ENCODE results near the gene FRMD4A. TPM values are rescaled to one million over a fixed set of nuclear protein-coding genes. Genes with fewer than 3 reads are reported as not detected.

The FRMD4A gene
- total and polyA plus RNA-seq, 10 of the 15 experiments (the other 5 are each of a cell fraction or from before 2014, with no cell fraction given), result 17.8 to 75.2 (median 39.1) TPM

DNA sequence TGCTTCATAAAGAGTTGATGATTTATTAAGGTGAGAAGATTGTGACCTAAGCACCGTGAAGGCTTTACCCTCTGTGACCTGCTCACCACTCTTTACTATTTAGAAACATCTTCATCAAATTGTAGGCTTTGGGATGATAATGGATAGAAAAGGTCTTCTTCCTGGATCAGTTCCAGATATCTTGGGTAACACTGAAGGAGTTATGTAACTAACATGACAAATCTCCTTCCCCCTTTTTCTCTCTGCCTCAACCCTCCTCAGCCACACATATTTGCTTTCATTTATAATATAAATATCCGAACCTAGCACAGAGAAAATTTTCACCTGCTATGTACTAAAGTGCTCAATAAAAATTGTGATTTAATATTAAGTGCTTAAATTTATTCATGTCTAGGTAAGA is 151.5 kb downstream of the FRMD4A start:
- intact Hi-C loops (cut with micrococcal nuclease; ENCODE audit: unreplicated experiment), result no loop called here
- H3K27ac ChIP-seq (ENCODE audit: control insufficient read depth, insufficient read depth), result no peak overlapping the region
- H4K20me1 ChIP-seq (ENCODE audit: control insufficient read depth, insufficient read depth), result no peaks in the 10 kb centered on the region
- in situ Hi-C loops (cut with MboI), result no loop called here
- FAIRE-seq (no peak), DNase-seq (ENCODE audit: low read depth, low spot score) (no peak), ATAC-seq (no peak)
- TF ChIP-seq ETV6 (conservative IDR thresholded peaks at IDR 0.05 in 1 of 2, IDR thresholded peaks at IDR 0.05 in 1 of 2; ENCODE audit: borderline replicate concordance in 1 of 2, low read depth in 1 of 2) (no peak), TARDBP (IDR thresholded peaks at IDR 0.05; ENCODE audit: borderline replicate concordance) (no peak), ELK1 (IDR thresholded peaks at IDR 0.05; ENCODE audit: low read depth, low read length) (no peak), MTA2 (IDR thresholded peaks at IDR 0.05; ENCODE audit: low read depth) (no peak)
- TF ChIP-seq, protein P1, sequence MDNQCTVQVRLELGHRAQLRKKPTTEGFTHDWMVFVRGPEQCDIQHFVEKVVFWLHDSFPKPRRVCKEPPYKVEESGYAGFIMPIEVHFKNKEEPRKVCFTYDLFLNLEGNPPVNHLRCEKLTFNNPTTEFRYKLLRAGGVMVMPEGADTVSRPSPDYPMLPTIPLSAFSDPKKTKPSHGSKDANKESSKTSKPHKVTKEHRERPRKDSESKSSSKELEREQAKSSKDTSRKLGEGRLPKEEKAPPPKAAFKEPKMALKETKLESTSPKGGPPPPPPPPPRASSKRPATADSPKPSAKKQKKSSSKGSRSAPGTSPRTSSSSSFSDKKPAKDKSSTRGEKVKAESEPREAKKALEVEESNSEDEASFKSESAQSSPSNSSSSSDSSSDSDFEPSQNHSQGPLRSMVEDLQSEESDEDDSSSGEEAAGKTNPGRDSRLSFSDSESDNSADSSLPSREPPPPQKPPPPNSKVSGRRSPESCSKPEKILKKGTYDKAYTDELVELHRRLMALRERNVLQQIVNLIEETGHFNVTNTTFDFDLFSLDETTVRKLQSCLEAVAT (IDR thresholded peaks at IDR 0.05), result no peak
- TF ChIP-seq, protein P2, sequence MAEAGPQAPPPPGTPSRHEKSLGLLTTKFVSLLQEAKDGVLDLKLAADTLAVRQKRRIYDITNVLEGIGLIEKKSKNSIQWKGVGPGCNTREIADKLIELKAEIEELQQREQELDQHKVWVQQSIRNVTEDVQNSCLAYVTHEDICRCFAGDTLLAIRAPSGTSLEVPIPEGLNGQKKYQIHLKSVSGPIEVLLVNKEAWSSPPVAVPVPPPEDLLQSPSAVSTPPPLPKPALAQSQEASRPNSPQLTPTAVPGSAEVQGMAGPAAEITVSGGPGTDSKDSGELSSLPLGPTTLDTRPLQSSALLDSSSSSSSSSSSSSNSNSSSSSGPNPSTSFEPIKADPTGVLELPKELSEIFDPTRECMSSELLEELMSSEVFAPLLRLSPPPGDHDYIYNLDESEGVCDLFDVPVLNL (IDR thresholded peaks at IDR 0.05; ENCODE audit: low read depth, low read length), result no peak
- TF ChIP-seq, protein P3, sequence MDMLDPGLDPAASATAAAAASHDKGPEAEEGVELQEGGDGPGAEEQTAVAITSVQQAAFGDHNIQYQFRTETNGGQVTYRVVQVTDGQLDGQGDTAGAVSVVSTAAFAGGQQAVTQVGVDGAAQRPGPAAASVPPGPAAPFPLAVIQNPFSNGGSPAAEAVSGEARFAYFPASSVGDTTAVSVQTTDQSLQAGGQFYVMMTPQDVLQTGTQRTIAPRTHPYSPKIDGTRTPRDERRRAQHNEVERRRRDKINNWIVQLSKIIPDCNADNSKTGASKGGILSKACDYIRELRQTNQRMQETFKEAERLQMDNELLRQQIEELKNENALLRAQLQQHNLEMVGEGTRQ (IDR thresholded peaks at IDR 0.05; ENCODE audit: borderline replicate concordance, low read depth, low read length), result no peak
- H3K4me1 ChIP-seq (ENCODE audit: control insufficient read depth, insufficient read depth, low read length), result peaks cover 1% of the 10 kb centered on the region
- RAD21 ChIA-PET (ENCODE audit: unreplicated experiment), result no interaction called here
- WGBS (ENCODE audit: insufficient coverage, insufficient replicate concordance, low lambda C conversion rate, missing lambda C conversion rate), result 22% methylated on average over 2 of the region's 2 CpGs
- H3K36me3 ChIP-seq (ENCODE audit: control insufficient read depth in 2 of 2, insufficient read depth in 2 of 2, low read length in 1 of 2), result no peaks in the 10 kb centered on the region
- no peaks in the 10 kb centered on the region; the same call in 2 of the 3 replicates for H3K9me3 ChIP-seq (replicated peaks; ENCODE audit: control insufficient read depth, insufficient read depth, low read length)
- CTCF ChIA-PET, result interaction anchor here (10.2 kb wide), 1 partner anchor 18 kb away, joined by 91 read pairs; no protein-coding TSS in a partner anchor
- peaks cover 2 to 10% of the 10 kb centered on the region in 2 experiments; a peak in 3 of 4 replicates for H3K27me3 ChIP-seq (replicated peaks in 1 of 2; ENCODE audit: control insufficient read depth in 2 of 2, insufficient read depth in 2 of 2, low read length in 1 of 2)
- SMC1A ChIA-PET (ENCODE audit: uncharacterized antibody, unreplicated experiment), result no interaction called here
- BruUV-seq (replicated peaks), result no TSS peak
- no peak overlapping the region for H3K9ac ChIP-seq (ENCODE audit: control insufficient read depth, insufficient read depth, low read length)
- no peak overlapping the region for H3K4me3 ChIP-seq
- no peaks in the 10 kb centered on the region for H3K79me2 ChIP-seq (ENCODE audit: control insufficient read depth, insufficient read depth, low read length)
- H3K4me2 ChIP-seq (ENCODE audit: control insufficient read depth, insufficient read depth), result no peak overlapping the region
- no peak overlapping the region for H2AFZ ChIP-seq (ENCODE audit: control insufficient read depth, low read depth, low read length)
- POLR2A ChIA-PET, result no interaction called here

Data from GM12878 (cell line).